Choroid plexus epithelial cell (primary cell): ENCODE measurements around the gene EPOP.

Source experiments
- DNase-seq: peaks from one replicate; pipeline ENCODE4 v3.0.0-alpha.2; 2010; ENCODE audit warnings: low read depth
- H3K4me3 ChIP-seq: 2 replicates; pipeline ENCODE4 v1.5.1; 2011; ENCODE audit warnings: low read depth, mild to moderate bottlenecking, control low read depth, low read length, moderate library complexity
- TF ChIP-seq, protein P1 (sequence below): conservative IDR thresholded peaks from 2 replicates; pipeline ENCODE4 v1.5.1; 2011; ENCODE audit warnings: low read depth, mild to moderate bottlenecking, control low read depth, inconsistent platforms, low read length, moderate library complexity

The EPOP gene

DNA sequence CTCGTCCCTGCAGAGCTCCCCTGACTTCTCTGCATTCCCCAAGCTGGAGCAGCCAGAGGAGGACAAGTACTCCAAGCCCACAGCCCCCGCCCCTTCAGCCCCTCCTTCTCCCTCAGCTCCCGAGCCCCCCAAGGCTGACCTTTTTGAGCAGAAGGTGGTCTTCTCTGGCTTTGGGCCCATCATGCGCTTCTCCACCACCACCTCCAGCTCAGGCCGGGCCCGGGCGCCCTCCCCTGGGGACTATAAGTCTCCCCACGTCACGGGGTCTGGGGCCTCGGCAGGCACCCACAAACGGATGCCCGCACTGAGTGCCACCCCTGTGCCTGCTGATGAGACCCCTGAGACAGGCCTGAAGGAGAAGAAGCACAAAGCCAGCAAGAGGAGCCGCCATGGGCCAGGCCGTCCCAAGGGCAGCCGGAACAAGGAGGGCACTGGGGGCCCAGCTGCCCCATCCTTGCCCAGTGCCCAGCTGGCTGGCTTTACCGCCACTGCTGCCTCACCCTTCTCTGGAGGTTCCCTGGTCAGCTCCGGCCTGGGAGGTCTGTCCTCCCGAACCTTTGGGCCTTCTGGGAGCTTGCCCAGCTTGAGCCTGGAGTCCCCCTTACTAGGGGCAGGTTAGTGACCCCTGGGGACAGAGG lies 41.7 kb upstream of the EPOP start:
- no peak for DNase-seq

DNA sequence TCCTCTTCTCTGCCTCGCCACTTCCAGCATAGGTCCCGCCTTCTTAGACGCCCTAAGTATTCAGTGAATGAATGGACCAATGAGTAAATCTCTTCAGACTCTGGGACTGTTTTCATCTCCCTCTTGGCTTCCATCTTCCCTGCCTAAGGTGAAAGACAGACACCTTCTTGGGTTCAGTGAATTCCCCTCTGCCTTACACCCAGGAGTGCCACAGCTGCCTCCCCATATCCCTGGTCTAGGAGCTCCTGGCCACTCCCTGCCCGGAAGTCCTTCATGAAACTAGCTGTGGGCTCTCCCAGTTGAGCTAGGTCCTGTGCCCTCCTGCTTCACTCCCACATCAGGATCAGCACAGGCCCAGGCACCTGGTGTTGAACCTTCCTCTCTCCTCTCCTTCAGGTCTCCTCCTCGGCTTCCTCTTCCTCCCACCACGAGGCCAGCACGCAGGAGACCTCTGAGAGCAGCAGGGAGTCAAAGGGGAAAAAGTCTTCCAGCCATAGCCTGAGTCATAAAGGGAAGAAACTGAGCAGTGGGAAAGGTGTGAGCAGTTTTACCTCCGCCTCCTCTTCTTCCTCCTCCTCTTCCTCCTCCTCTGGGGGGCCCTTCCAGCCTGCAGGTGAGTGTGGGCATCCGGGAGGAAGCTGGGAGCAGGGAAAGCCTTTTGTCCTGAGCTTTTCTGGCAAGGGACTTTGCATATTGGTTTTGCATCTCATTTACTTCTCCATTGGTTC lies 40.6 kb upstream of the EPOP start:
- TF ChIP-seq, protein P1, sequence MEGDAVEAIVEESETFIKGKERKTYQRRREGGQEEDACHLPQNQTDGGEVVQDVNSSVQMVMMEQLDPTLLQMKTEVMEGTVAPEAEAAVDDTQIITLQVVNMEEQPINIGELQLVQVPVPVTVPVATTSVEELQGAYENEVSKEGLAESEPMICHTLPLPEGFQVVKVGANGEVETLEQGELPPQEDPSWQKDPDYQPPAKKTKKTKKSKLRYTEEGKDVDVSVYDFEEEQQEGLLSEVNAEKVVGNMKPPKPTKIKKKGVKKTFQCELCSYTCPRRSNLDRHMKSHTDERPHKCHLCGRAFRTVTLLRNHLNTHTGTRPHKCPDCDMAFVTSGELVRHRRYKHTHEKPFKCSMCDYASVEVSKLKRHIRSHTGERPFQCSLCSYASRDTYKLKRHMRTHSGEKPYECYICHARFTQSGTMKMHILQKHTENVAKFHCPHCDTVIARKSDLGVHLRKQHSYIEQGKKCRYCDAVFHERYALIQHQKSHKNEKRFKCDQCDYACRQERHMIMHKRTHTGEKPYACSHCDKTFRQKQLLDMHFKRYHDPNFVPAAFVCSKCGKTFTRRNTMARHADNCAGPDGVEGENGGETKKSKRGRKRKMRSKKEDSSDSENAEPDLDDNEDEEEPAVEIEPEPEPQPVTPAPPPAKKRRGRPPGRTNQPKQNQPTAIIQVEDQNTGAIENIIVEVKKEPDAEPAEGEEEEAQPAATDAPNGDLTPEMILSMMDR: no peak
- no peak for DNase-seq

More for the DNA sequence above, 41.7 kb upstream of the EPOP start:
- TF ChIP-seq, protein P1: no peak
- no peak overlapping the region for H3K4me3 ChIP-seq

DNA sequence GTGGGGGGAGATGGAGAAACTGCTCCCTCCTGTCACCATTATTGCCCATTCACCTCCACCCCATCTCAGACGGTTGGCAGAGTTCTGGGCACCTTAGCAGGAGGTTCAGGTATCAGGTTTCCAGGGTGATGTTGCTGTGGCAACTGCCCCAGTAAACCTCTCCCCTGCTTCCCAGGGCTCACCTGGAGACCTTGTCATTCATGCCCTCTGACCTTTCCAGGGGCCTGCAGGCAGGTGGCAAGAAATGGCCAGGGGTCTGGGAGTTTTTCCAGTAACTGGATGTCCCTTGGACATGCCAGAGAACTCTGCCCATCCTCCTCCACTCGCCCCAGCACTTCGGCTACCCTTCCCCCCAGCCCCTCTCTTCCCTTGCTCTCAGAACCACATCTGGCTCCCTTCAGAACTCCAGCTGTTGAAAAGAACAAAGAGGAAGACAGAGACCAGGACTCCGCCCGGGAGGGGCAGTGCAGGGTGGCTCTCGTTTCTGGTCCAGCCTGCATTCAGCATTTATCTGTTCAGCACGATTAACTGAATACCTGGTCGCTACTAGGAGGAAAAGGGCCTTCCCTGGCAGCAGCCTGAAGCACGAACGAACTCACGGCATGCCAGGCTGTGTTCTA lies 38.8 kb upstream of the EPOP start:
- no peak for DNase-seq
- no peak overlapping the region for H3K4me3 ChIP-seq
- TF ChIP-seq, protein P1: no peak

More for the DNA sequence above, 40.6 kb upstream of the EPOP start:
- no peak overlapping the region for H3K4me3 ChIP-seq

DNA sequence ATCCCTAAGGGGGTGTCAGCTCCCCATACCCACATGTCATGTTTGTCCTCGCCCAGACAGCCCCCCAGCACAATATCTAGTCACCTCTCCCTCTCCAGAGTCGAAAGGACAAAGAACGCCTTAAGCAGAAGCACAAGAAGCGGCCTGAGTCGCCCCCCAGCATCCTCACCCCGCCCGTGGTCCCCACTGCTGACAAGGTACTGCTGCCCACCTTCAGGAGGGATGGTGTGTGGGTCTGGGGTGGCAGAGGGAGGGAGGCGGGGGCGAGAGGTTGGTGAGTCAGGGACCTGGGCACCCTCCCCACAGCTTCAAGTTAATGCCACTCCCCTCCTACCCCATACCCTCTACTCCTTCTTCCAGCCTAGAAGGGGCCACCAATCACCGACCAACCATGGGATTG lies 37.8 kb upstream of the EPOP start:
- H3K4me3 ChIP-seq: no peak overlapping the region
- DNase-seq: no peak
- TF ChIP-seq, protein P1: no peak

DNA sequence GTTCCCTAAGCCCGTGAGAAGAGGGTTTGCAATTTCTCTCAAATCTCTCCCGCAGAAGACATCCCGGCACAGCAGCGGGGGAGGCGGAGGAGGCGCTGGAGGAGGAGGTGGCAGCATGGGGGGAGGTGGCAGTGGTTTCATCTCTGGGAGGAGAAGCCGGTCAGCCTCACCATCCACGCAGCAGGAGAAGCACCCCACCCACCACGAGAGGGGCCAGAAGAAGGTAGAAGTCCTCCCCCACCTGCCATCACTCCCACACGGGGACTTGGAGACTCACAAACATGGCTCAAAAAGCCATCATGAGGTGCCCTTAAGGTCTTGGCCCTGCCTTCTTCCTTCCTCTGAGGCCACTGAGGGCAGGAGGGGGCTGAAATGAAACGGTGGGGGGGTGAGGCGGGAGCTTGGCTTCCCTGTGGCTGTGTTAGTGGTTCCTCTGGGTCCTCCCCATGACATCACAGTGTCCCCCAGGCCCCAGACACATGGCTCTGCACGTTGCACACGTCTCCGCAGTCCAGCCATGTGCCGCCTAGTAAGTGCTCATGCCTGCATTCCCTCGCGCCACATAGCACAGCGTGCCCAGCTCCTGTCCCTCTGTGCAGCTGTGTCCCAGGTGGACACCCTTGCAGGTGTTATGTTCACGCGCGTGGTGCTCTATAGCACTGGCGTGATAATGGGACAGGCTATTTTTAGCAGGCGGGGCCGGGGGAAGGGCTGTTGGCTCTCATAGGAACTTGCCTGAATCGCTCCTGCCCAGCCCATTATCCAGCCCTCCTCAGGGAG lies 37.2 kb upstream of the EPOP start:
- H3K4me3 ChIP-seq: no peak overlapping the region
- no peak for DNase-seq
- TF ChIP-seq, protein P1: no peak

DNA sequence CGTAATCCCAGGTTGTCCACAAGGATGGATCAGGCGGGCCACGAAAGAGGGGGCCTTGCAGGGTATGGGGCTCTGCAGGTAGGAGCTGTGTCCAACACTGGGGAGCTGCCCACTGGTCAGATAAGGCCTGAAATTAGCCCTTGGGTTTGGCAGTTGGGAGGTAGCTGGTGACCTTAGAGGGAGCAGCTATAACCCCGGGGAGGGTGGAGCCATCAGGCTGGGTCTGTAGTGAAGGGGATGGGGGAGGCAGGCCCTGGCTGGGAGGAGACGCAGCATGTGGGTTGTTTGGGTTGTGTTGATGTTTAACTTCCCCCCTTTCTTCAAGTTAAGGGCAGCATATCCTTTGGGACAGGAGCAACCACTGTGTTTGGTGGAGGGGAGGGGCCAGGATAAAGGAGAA lies 36.2 kb upstream of the EPOP start:
- no peak overlapping the region for H3K4me3 ChIP-seq
- TF ChIP-seq, protein P1: no peak
- no peak for DNase-seq
